ENCODE data around the gene TLCD1.
"Not testable (repeated sequence)": the region's sequence is repeated elsewhere in the genome, so short reads cannot be mapped to it uniquely, and the experiment has no call there.

TLCD1 gene

DNA sequence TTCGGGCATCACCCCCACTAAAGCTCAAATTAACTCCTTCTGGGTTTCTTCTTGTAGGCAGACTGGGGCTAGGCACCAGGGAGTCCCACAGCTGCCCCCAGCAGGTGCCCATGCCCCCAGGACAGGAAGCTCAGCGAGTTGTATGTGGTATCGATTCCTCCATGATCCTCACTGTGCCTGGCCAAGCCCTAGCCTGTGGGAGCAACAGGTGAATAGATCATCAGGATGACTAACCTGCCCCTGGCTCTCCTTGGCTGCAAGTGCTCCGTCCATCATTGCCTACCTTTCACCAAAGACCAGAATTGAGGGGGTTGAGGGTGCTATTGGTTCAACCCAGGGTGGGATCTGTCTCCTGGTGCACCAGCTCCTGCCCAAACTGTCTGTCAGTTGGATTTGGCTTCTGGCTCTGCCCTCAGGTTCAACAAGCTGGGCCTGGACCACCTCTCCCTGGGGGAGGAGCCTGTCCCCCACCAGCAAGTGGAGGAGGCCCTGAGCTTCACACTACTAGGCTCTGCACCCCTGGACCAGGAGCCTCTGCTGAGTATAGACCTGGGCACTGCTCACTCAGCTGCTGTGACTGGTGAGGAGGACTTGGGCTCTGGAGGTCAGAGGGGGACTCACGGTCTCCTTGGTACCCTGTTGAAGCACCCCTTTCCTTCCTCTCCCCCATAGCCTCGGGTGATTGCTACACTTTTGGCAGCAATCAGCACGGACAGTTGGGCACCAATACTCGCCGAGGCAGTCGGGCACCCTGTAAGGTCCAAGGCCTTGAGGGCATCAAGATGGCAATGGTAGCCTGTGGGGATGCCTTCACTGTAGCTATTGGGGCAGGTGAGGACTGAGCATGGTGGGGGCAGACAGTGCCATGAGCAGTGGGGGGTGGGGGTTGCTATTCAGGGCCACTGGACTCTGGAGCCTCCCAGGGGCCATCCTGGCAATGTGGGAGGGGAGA is 14.6 kb upstream of the TLCD1 start:
- TF ChIP-seq, protein P1, sequence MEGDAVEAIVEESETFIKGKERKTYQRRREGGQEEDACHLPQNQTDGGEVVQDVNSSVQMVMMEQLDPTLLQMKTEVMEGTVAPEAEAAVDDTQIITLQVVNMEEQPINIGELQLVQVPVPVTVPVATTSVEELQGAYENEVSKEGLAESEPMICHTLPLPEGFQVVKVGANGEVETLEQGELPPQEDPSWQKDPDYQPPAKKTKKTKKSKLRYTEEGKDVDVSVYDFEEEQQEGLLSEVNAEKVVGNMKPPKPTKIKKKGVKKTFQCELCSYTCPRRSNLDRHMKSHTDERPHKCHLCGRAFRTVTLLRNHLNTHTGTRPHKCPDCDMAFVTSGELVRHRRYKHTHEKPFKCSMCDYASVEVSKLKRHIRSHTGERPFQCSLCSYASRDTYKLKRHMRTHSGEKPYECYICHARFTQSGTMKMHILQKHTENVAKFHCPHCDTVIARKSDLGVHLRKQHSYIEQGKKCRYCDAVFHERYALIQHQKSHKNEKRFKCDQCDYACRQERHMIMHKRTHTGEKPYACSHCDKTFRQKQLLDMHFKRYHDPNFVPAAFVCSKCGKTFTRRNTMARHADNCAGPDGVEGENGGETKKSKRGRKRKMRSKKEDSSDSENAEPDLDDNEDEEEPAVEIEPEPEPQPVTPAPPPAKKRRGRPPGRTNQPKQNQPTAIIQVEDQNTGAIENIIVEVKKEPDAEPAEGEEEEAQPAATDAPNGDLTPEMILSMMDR (conservative IDR thresholded peaks at IDR 0.05; ENCODE audit: low read length), result no peak
- no peak overlapping the region for H3K4me3 ChIP-seq (ENCODE audit: low read length)
- DNase-seq (ENCODE audit: low read depth), result no peak

DNA sequence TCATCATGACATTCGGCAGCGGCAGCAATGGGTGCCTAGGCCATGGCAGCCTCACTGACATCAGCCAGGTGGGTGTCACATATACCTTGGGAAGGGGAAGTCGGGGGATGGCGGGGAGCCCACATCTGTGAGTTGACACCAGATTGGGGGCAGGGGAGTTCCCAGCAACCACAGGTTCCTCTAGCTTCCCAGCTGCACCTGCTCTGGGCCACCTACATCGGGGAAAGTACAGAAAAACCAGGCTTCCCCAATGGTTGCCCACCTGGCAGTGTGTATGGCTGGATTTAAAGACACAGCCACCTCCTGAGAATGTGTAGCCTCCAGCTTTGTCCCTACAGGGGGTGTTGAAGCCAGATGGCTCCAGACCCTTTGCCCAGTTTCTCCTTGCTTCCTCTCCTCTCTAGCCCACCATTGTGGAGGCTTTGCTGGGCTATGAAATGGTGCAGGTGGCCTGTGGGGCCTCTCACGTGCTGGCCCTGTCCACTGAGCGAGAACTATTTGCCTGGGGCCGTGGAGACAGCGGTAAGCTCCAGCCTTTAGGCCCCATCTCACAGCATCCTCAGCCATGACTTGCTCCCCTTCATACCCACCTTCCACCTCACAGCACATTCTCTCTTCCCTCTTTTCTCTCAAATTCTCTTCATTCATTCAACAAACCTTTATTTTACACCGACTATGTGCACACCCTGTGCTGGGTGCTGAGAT is 12.8 kb upstream of the TLCD1 start:
- H3K4me3 ChIP-seq (ENCODE audit: low read length), result no peak overlapping the region
- no peak for DNase-seq (ENCODE audit: low read depth)
- TF ChIP-seq, protein P1 (conservative IDR thresholded peaks at IDR 0.05; ENCODE audit: low read length), result no peak

DNA sequence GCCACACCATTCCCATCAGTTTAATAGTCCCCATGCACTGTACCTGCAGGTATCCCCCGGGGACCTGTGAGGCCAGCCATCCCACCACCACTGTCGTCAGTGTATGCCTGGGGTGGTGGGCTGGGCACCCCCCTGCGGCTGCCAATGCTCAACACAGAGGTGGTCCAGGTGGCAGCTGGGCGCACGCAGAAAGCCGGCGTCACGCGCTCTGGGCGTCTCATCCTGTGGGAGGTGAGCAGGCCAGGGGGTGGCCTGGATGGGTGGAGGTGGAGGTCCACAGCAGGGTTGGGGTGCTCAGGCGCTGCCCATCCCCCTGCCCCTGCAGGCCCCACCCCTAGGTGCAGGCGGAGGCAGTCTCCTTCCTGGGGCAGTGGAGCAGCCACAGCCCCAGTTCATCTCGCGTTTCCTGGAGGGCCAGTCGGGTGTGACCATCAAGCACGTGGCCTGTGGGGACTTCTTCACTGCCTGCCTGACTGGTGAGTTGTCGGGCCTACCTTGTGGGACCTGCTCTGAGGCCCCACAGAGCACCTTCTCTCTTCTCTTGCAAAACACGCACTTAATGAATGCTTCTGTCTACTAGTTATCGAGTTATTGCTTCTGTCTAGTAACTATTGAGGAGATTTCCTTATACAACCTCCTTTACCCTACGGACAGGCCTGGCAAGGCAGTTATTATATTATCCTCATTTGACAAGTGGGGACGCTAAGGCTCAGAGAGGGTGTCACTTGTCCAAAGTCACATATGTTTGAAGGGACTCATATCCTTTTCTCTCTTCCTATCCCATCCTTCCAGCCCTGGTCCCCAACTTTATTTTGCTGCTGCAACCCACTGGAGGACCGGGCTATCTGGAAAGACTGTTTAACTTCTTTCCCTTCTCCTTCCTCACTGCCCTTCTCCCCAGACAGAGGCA is 12.0 kb upstream of the TLCD1 start:
- no peak overlapping the region for H3K4me3 ChIP-seq (ENCODE audit: low read length)
- no peak for DNase-seq (ENCODE audit: low read depth)
- TF ChIP-seq, protein P1 (conservative IDR thresholded peaks at IDR 0.05; ENCODE audit: low read length), result no peak

DNA sequence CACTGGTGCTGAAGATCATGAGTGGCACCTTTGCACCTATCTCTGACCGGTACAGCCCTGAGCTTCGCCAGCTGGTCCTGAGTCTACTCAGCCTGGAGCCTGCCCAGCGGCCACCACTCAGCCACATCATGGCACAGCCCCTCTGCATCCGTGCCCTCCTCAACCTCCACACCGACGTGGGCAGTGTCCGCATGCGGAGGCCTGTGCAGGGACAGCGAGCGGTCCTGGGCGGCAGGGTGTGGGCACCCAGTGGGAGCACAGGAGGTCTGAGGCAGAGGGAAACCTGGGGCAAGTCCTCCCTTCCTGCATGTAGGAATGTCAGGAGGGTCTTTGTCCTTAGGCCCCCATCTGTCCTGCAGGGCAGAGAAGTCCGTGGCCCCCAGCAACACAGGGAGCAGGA is 11.3 kb upstream of the TLCD1 start:
- H3K4me3 ChIP-seq (ENCODE audit: low read length), result no peak overlapping the region
- DNase-seq (ENCODE audit: low read depth), result no peak
- TF ChIP-seq, protein P1 (conservative IDR thresholded peaks at IDR 0.05; ENCODE audit: low read length), result no peak

DNA sequence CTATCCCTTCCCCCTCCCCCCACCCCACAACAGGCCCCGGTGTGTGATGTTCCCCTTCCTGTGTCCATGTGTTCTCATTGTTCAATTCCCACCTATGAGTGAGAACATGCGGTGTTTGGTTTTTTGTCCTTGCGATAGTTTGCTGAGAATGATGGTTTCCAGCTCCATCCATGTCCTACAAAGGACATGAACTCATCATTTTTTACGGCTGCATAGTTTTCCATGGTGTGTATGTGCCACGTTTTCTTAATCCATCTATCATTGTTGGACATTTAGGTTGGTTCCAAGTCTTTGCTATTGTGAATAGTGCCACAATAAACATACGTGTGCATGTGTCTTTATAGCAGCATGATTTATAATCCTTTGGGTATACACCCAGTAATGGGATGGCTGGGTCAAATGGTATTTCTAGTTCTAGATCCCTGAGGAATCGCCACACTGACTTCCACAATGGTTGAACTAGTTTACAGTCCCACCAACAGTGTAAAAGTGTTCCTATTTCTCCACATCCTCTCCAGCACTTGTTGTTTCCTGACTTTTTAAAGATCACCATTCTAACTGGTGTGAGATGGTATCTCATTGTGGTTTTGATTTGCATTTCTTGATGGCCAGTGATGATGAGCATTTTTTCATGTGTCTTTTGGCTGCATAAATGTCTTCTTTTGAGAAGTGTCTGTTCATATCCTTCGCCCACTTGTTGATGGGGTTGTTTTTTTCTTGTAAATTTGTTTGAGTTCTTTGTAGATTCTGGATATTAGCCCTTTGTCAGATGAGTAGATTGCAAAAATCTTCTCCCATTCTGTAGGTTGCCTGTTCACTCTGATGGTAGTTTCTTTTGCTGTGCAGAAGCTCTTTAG is 10.1 kb upstream of the TLCD1 start:
- DNase-seq (ENCODE audit: low read depth); H3K4me3 ChIP-seq (ENCODE audit: low read length): not testable (repeated sequence)

DNA sequence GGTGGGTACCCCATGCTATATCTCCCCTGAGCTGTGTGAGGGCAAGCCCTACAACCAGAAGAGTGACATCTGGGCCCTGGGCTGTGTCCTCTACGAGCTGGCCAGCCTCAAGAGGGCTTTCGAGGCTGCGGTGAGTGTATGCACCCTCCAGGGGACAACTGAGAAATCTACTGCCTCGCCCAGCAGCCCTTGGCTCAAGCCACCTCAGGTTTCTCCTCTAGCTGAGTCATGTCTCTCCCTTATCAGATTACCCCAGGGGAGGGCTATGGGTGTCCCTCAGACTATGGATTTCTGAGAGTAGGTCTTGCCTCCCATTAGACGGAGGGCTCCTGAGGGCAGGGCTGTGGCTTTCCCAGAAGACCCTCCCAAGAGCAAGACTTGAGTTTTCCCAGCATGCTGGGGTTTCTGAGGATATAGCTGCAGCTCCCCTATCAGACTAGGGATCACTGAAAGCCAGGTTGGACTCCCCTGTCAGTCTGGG is 9.2 kb upstream of the TLCD1 start:
- no peak overlapping the region for H3K4me3 ChIP-seq (ENCODE audit: low read length)
- TF ChIP-seq, protein P1 (conservative IDR thresholded peaks at IDR 0.05; ENCODE audit: low read length), result no peak
- DNase-seq (ENCODE audit: low read depth), result no peak
